Measurements from ENCODE around the gene UMODL1.

Gene UMODL1

DNA sequence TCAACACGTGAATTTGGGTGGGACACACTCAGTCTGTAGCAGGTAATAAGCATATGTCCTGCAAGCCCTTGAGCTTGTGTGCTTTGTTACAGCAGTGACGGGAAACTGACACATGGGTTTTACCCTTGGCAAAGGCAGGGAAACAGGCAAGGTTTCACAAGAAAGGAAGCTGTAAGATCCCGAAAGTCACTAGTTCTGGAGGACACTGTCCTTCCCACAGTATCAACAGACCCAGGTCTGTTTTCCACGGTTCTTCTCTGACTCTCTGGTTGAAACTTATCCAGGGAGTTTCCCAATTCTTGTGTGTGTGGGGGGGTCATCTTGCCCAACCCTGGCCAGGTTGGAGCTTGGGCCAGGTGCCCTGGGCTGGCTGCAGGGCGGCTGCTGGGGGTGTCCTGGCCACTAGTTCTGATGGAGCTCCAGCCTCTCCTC is 31.6 kb upstream of the UMODL1 start:
- DNase-seq: no peak

DNA sequence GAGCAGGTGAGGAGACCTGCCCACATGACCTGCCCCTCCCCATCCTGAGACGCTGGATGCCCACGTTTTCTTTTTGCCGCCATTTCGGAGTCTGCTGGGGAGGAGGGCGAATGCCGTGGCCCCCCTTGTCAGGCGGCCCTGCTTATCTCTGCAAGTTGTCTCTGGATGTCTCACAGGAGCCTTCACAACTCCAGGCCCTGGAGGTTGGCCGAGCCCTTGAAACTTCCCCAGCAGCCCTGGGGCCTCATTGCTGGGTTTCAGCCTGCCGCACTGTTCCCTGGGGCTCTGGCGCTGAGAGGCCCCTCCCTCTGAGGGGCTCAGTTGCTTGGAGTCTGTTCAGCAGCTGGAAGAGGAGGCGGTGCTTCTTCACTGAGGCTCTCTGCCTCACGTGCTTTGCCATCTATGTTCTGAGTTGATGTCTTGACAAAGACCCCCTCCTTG is 31.2 kb upstream of the UMODL1 start:
- DNase-seq: no peak

DNA sequence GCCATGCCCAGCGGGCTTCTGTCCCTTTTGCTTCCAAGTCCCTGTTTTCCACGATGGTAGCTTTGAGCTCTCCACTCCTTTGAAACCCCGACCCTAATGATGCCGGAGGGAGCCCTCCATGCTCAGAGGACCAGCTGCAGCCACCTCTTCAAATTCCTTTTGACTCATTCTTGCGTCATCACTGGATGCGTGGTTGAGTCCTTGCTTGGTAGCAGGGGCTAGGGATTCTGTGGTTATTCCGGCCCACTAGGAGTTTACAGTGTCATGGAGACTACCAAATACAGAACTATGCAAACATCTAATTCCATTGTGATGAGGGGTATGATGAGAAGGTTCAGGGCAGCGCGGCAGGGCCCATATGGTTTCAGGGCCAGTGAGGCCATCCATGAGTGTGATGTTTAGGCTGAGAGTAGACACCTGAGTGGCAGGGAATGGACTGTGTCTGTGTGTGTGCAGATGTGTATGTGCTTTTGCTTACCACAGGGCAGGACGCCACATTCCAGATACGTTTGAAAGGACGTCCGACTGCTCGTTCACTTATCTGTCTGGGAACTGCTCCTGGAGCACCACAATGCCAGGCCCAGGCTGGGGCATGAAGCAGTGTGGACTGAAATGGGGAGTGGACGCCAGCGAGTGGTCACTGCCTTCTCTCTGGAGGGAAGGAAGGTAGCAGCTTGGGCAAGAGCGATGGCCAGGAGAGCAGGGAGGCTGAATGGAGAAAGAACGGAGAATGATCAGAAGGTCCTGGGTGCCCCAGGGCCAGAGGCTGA is 30.5 kb upstream of the UMODL1 start:
- DNase-seq: no peak

DNA sequence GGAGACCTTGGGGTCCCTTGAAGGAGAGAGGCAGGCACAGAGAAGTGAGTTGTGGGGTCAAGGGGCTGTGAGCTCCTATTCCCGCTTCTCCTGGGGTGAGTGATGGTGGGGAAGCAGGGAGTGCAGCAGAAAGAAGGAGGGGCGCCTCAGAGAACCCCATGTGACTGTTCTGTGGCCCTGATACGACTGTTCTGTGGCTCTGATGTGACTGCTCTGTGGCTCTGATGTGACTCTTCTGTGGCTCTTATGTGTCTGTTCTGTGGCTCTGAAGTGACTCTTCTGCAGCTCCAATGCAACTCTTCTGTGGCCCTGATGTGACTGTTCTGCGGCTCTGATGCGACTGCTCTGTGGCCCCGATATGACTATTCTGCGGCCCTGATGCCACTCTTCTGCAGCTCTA is 29.9 kb upstream of the UMODL1 start:
- no peak for DNase-seq

DNA sequence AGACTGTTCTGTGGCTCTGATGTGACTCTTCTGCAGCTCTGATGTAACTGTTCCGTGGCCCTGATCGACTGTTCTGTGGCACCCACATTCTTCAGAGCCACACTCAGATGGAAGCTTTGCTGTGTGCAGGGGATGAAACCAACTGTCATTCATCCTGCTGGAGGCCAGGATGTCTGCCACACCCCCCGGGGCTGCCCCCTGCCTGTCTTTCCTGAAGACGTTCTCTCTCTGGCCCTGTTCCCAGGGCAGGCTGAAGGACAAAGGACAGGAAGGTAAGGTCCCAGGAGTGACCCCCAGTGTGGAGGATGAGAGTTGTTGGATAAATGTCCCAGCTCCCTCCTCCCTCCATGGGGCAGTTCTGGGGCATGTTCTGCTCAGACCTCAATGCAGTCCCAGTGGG is 29.4 kb upstream of the UMODL1 start:
- DNase-seq: no peak

DNA sequence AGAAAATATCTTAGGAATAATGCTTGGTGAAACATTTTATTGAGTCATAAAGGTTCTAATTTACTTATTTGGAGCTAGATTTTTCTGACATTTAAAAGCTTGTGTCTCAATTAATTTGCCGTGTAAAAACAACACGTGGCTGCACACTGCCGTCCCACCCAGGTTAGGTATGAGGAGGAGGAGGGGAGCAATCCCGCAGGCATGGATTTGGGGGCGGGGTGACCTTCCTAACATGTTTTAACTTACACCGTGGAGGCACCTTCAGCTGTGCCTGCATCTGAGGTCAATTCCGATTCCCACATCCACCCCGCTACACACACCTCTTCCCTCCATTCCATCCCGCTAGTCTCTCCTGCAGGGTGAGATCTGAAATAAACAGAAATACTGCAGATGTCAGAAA is 28.5 kb upstream of the UMODL1 start:
- no peak for DNase-seq

DNA sequence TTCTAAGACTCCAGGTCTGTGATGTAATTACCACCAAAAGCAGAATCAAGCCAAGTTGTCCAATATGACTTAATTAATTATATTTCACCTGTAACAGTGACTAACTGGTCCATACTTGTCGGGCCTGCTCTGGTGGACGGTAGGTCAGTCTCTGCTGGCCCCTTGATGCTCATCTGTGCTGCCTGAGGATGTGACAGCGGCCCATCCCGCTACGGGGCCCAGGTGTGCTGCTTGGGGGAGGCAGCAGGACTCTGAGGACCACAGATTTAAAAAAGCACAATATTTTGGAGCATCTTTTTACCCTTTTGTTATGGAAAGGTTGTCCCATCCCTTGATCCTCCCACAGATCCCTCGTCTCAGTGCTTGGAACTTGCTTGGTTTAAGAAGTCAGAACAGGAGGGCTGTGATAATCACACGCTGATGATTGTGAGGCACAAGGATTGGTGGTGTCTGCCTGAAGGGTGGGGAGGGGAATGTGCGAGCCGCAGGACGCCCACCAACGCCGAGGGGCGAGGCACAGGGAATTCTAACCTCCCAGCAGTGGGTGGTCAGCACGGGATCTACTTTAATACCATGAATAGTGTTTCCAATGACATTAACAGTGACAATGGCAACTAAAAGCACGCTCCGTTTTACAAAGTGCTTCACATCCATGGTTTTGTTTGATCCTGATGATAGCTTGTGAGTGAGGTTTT is 27.8 kb upstream of the UMODL1 start:
- no peak for DNase-seq

DNA sequence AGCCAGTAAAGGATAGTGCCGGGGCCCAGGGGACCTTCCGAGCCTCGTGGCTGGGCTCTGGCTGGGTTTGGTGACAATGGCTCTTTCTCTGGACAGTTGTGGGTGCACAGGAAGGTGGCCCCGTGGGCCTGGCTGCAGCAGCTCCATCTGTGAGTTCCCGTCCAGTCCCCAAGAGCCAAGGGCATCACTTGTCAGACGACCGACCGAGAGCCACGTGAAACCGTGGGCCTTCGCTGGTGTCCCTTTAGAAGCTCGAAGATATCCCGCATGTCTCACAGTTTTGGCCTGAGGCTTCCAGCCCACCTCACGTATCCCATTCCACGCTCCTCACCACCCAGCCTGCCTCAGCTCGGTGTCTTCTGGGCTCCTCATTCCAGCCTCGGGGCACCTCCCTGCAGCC is 27.2 kb upstream of the UMODL1 start:
- DNase-seq: no peak

DNA sequence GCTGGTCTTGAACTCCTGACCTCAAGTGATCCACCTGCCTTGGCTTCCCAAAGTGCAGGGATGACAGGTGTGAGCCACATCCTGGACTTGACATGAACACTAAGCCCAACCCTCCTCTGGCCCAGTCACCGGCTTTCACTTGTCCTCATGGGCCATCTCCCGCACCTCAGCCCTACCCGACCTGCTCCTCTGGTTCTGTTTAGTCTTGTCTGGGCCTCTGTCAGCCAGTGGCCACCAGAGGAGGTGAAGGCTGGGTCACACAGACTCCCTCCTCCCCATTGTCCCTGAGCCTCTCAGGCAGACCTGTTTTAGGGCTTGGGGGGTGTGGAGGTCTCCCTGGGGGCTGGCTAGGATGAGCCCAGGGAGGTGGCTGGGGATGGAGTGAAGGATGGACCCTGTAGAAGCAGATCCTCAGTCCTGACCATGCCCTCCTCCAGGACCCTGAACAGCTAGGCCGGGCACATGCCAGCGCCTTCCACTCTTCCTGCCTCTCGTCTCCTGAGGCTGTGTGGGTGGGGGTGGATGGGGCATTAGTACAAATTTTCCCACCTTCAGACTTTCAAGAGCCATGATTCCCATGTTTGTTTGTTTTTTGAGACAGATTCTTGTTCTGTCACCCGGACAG is 26.1 kb upstream of the UMODL1 start:
- no peak for DNase-seq

DNA sequence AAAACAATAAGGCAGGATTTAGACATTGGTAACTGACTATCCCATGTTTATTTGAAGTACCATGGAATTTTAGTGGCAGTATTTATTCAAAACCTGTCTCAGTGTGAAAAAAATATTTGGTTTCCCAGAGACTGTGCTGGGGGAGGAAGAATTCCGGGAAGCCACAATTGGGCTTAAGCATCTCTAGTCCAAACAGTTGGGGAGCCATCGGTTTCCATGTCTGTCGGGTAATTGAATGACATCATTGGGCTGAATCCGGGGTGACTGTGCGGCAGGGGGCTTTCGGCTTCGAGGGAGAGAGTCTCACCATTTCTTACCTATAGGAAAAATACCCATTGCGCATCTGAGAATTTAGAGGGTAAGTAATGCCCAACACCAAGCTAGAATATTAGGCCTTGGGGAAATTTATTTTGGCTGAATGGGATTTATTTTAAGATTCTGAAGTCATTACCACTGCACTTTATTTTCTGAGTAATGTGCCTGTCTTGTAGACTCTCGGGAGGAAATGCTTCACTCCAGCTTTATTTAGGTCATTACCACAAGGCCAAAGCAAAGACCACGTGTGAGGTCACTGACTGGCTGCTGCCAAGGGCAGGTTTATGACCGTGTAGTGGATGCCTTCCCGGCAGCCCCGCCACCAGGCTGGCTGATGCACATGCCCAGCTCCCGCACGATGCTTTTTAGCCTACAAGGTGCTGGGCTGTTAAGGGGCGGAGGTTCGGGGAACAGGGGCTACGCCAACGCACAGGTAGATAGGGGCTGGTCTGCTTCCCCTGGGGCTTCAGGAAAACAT is 23.1 kb upstream of the UMODL1 start:
- DNase-seq: no peak

DNA sequence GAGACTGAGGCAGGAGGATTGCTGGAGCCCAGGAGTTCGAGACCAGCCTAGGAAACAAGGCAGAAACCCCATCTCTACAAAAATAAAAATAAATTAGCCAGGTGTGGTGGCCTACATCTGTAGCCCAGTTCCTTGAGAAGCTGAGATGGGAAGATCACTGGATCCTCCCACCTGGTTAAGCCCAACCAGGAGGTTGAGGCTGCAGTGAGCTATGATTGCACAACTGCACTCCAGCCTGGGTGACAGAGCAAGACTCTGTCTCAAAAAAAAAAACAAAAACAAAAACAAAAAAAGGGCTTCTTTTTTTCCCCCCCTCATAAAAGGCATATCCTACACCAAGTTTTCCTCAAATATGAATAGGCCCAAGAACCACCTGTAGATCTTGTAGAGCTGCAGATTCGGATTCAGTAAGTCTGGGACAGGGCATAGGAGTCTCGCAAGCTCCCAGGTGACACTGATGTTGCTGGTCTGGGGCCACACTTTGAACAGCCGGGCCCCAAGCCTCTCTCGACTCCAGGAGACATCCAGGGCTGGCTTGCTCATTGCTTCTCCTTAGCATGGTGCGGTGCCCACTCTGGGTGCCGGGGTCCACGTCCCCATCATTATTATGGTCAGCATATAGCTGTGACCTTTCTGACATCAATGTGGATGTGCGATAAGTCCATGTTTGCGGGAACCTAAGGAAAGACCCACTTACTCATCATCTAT is 22.1 kb upstream of the UMODL1 start:
- no peak for DNase-seq

DNA sequence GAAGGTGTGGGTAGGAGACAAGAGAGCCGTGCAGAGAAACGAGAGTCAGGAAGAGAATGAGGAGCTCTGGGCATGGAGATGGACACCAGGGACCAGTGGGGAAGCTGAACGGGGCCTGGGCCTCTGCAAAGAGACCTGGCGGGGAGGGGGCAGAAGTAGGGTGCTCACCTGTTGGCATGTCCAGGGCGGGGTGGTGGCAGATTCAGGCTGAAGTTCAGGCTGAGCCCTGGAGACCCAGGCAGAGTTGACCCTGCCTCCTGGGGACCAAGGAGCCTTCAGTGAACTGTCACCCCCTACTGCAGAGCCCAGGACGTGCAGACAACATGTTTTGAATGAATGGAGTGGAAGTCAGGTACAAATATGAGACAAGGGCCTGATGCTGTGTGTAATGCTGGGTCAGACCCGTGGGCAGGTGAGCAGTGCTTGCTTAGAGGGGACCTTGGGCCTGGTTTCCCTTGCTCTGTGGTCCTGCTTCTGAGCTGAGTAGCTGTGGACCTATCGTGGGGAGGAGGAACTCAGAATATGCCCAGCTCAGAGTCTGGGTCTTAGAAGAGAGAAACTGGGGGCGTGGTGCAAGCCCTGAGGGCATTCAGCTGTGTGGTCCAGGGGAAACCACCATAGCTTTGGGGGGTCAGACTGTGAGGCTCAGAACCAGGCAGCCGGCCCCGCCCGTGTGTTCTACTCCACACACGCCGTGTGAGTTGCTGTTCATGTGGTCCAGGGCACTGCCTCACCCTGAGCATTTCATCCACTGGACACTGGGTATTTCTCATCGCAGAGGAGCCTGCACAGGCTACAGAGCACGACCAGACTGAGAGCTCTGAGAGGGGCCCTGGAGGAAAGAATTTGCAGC is 21.3 kb upstream of the UMODL1 start:
- no peak for DNase-seq

DNA sequence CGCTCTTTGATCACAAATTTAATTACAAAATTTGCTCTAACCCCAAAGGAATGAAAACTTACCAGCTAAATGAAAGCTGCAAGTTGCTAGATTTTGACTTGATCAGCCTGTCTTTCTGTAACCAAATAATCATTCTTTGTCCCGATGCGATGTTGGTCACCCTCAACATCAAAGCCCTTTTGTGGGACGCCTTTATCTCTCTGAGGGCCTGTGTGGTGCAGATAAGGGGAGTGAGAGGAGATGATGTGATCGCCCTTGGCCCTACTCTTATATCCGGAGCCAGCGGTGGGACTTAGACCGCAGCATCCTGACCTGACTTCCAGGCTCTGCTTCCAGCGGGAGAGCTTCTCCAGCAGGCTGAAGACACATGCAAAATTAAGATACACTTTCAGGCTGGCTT is 19.3 kb upstream of the UMODL1 start:
- DNase-seq: no peak

DNA sequence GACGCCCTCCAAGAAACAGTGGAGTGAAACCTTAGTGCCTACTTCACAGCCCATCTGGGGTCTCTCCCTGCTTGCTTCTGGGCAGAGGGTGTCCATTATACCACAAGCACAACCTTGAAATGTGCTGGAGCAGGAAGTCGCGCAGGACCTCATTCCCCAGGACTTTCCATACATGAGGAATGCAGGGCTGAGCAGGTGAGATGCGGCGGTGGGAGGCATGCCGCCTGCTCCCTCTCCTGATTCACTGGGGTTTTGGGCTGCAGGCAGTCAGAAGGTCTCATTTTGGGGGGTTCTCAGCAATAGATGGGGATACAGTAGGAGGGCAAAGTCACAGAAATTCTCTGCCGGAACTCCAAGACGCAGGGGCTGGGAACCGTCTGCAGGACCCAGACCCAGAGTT is 15.7 kb upstream of the UMODL1 start:
- DNase-seq: no peak

DNA sequence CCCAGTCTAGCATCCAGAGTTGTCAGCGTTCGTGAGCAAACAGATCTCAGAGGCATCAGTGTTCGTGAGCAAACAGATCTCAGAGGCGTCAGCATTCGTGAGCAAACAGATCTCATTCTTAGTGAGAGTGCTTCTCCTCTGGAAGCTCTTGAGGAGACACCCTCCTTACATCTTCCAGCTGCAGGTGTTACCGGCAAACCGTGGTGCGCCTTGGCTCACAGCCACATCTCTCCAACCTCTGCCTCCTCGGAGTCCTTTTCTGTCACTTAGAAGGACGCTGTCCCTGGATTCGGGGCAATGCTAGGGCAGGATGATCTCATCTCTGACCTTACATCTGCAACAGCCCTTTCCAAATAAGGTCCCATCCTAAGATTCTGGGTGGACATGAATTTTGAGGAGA is 14.6 kb upstream of the UMODL1 start:
- DNase-seq: no peak

DNA sequence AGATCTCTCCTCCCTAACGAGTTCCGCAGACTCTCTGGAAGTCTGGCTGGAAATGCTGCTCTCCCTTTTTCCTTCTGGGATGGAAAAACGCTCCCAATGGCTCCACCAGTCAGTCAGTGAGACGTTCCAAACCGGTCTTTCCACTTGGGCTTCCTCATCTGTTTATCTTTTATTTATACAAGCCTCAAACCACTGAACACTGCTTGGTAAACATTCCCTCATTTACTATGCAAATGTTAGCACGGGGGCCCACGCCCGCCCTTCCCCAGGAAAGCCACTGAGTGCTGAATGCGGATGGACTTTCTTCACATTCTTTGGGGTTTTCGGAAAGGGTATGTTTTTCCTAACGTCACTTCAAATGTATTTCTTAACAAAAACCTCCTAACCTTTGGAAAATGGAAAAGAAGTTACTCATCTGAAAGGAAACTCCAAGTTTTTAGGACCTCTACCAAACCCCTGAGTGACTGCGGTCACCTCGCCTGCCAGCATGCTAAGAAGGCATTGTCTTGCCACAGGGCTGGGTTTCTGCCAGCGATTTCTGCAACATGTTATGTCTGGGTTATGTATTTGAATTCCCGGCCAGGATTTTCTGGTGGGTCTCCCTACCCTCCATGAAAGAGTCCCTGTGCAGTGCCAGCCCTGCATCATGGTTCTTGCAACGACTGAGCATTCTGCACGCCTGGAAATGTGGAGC is 14.0 kb upstream of the UMODL1 start:
- no peak for DNase-seq

DNA sequence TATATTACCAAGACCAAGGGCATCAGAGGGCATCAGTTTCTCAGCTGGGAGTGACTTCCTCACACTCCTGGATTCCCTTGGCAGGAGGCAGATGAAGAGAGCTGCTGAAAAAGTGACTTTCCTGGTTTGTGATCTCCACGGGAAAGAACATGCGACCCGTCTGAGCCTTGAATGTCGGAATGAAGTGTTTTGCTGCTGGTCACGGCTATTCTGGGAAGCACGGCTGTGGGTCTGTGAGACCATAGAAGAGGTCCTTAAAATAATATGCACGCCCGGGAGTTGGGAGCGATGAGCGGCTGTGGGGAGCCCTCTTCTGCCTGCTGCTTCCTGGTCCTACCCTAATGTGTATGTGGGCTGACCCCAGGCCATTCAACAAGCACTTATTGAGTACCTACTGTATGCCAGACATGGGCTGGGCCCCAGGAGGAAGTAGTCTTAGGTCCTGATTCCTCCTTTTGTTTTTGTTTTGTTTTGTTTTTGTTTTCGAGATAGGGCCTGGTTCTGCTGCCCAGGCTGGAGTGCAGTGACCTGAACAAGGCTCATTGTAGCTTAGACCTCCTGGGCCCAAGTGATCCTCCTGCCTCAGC is 13.2 kb upstream of the UMODL1 start:
- DNase-seq: no peak

DNA sequence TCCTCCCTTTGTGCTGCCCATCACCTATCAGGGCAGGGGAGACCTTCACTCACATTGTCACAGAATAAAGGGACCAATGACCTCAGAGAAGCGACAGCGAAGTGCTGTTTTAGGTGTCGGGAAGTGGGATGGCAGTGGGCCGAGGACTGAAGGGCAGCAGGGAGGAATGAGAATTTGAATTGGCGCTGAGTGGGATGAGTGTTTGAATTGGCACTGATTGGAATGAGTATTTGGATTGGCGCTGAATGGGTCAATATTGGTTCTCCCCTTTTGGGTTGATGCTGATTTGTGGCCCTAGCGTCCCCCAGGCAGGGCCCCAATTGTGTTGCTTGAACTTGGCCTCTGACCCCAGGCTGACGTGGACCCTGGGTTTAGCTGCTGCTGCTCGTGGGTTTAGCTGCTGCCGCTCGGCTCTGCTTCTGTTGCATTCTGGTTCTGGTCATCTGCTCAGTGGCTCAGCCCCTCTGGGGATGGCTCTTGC is 12.4 kb upstream of the UMODL1 start:
- DNase-seq: no peak

DNA sequence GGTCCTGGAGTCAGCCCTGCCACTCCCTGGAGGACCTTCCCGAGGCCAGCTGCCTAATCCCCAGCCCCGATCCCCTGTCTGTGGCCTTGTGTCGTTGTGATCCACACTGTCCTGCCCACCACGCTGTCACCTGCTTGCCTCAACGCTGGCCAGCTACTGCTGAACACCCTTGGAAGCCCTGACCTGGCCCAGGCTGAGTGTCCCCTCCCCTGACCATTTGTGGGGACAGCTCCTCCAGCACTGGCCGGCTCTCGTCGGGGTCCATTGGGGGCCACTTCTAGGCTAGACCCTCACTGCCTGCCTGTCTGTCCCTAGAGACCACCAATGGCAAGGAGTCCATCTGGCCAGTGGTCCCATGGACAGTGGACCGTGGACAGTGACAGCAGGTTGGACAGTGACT is 12.0 kb upstream of the UMODL1 start:
- DNase-seq: no peak

DNA sequence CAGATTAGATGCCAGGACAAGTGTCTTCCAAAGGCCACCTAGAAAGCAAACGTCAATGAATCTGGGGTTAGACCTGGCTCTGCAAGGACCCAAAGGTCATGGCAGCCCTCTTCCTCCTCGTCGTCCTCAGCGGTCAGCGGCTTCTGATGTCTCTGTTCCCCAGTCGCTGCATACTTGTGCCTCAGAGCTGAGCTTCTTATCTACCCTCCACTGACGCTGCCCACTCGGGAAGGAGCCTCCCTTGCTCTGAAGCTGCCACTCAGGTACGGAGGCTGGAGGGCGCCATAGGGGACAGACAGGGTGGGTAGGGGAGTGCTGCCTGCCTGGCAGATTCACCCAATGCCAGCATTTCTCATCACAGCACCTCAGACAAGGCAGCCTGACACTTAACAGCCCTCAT is 11.4 kb upstream of the UMODL1 start:
- no peak for DNase-seq

DNA sequence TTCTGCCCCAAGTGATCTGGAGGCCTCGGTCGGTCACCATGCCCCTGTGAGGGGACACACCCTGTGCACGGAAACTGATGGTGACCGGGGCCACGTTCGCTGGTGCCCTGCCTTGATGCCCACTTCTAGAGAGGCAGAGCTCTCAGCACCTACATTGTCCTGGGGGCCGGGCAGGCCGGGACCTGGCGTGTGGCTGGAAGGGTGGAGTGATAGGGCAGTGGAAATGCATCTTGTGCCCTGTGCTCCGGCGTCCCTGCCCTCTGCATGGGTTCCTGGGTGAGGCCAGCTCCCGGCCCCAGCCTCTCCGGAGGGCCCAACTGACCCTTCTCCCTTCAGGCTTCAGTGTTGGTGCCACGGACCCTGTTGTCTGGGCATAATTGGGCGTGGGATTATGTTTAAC is 11.0 kb upstream of the UMODL1 start:
- DNase-seq: no peak

Data from activated CD4-positive, alpha-beta T cell treated with anti-CD3 and anti-CD28 coated beads for 48 hours (primary cell).